Osteocyte (in vitro differentiated cells): Measurements from ENCODE around the gene SPDL1. TPM values are rescaled to one million over a fixed set of nuclear protein-coding genes. Genes with fewer than 3 reads are reported as not detected.

Experiments used
- DNase-seq: peaks from one replicate; pipeline ENCODE4 v3.0.0; 2021; ENCODE audit warnings: mixed read lengths; ENCODE audit not compliant: unreplicated experiment; ENCODE audit errors: extremely low spot score
- H3K27ac Mint-ChIP-seq: one replicate; pipeline ENCODE4 v1.8.0; 2021; ENCODE audit warnings: mild to moderate bottlenecking, mixed read lengths; ENCODE audit not compliant: unreplicated experiment
- H3K27me3 Mint-ChIP-seq: one replicate; pipeline ENCODE4 v1.8.0; 2021; ENCODE audit warnings: mixed read lengths; ENCODE audit not compliant: unreplicated experiment
- H3K36me3 Mint-ChIP-seq: one replicate; pipeline ENCODE4 v1.8.0; 2021; ENCODE audit warnings: mixed read lengths; ENCODE audit not compliant: unreplicated experiment
- H3K4me1 Mint-ChIP-seq: one replicate; pipeline ENCODE4 v1.8.0; 2021; ENCODE audit warnings: mixed read lengths; ENCODE audit not compliant: unreplicated experiment
- H3K4me3 Mint-ChIP-seq: one replicate; pipeline ENCODE4 v1.8.0; 2021; ENCODE audit warnings: mild to moderate bottlenecking, moderate library complexity, mixed read lengths; ENCODE audit not compliant: unreplicated experiment
- H3K9me3 Mint-ChIP-seq: one replicate; pipeline ENCODE4 v1.8.0; 2021; ENCODE audit warnings: mixed read lengths; ENCODE audit not compliant: unreplicated experiment
- total RNA-seq: library from RNA; stranded (reverse); gene quantifications from 2 replicates; pipeline ENCODE4 v1.2.1, GENCODE V29; 2021
- TF ChIP-seq, protein P1 (sequence below): fragments of 200-600 bp; sonication (generic); IDR thresholded peaks from 2 replicates; pipeline ENCODE4 v1.5.0; 2021; ENCODE audit warnings: antibody characterized with exemption, mild to moderate bottlenecking, moderate library complexity

SPDL1 gene
- total RNA-seq, 1 donor from 2014 or later, result 40.4 TPM

DNA sequence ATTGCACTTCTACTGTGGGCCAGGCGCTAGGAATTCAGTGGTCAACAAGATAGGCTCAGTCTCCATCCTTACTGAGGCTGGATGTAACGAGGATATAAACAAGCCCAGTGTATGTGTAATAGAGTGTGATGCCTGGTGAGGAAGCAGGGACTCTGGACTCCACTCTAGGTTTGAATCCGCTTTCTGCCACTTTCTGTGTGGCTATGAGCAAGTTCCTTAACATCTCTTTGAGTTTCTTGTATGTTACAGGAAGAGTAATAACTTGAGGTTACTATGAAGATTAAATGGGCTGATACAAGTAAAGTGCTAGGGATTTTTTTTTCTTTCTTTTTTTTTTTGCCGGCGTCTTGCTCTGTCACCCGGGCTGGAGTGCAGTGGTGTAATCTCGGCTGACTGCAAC is 65.9 kb downstream of the SPDL1 start:
- Mint-ChIP-seq H3K9me3 (no peaks in the 10 kb centered on the region), H3K4me1 (peaks cover 10% of the 10 kb centered on the region), H3K27me3 (no peaks in the 10 kb centered on the region), H3K4me3 (no peak overlapping the region), H3K27ac (no peak overlapping the region), H3K36me3 (no peaks in the 10 kb centered on the region)
- TF ChIP-seq, protein P1, sequence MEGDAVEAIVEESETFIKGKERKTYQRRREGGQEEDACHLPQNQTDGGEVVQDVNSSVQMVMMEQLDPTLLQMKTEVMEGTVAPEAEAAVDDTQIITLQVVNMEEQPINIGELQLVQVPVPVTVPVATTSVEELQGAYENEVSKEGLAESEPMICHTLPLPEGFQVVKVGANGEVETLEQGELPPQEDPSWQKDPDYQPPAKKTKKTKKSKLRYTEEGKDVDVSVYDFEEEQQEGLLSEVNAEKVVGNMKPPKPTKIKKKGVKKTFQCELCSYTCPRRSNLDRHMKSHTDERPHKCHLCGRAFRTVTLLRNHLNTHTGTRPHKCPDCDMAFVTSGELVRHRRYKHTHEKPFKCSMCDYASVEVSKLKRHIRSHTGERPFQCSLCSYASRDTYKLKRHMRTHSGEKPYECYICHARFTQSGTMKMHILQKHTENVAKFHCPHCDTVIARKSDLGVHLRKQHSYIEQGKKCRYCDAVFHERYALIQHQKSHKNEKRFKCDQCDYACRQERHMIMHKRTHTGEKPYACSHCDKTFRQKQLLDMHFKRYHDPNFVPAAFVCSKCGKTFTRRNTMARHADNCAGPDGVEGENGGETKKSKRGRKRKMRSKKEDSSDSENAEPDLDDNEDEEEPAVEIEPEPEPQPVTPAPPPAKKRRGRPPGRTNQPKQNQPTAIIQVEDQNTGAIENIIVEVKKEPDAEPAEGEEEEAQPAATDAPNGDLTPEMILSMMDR, result no peak
- no peak for DNase-seq

DNA sequence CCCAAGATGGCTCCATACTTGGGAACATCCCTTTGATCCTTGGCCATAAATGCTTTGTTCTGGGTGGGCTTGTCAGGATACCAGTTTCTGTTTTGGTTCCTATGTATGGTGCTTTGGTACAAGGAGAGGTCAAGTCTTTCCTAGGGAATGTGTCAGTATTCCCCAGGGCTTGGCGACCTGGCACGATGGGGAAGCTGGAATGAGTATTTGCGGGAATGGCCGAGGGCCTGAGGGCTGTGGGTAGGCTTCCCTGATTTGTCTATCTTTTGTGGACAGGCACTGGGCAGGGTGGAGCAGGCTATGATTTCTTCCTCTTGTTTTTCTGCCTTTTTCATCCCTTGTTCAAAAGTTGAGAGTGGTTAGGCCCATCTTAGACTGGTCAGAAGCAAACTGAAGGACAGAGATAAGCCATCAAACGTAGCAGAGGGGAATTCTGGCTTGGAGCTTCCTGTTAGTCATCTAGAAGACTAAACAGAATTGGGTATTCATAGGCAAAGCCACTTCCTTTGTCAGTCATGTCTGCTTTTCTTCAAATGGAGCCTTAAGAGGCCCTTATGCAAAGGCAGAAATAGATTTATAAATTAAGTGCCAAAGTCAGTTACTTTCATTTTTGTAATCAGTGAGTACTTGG is 67.2 kb downstream of the SPDL1 start:
- TF ChIP-seq, protein P1, result no peak
- Mint-ChIP-seq H3K27ac (peak overlapping the region; percentile 70), H3K36me3 (no peaks in the 10 kb centered on the region)

DNA sequence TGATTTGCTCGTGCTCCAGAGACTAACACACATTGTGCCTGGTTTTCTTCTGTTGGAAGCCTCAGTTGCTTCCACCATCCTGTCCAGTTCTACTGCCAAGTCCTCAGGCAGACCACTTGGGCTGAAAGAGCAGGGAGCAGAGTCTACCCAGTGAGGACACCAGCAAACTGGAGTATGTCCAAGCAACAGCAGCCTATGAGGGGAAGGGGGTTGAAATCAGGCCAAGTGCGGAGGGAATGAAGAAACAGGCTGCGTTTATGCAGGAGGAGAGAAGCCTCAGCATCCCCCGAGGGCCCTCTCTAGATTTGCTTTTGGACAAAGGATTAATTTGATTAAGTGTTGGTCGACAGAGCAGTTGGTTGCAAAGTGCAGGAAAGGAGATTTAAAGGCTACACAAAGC is 68.0 kb downstream of the SPDL1 start:
- Mint-ChIP-seq H3K4me3 (no peak overlapping the region), H3K36me3 (no peaks in the 10 kb centered on the region), H3K9me3 (no peaks in the 10 kb centered on the region), H3K4me1 (peaks cover 10% of the 10 kb centered on the region), H3K27ac (no peak overlapping the region), H3K27me3 (no peaks in the 10 kb centered on the region)
- TF ChIP-seq, protein P1, result no peak
- DNase-seq, result no peak

More for the DNA sequence above, 67.2 kb downstream of the SPDL1 start:
- Mint-ChIP-seq H3K9me3 (no peaks in the 10 kb centered on the region), H3K27me3 (no peaks in the 10 kb centered on the region), H3K4me3 (no peak overlapping the region), H3K4me1 (peaks cover 10% of the 10 kb centered on the region)
- DNase-seq, result no peak

DNA sequence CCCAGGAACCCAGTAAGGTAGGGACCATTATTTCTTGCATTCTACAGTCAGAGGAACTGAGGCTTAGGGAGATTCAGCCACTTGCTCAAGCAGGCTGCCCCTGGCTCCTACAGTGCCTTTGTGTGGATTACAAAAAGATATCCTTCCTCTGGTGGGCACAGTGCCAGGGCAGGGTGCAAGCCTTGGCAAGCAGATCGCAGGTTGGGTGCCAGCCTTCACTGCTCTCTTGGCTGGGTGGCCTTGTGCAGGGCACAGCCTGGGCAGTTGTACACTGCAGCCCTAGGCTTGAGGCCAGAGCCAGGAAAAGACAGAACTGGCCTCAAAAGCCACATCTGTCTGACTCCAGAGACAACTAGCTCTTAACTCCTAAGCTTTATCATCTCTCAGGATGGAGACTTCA is 68.5 kb downstream of the SPDL1 start:
- no peak overlapping the region for H3K4me3 Mint-ChIP-seq
- no peaks in the 10 kb centered on the region for H3K36me3 Mint-ChIP-seq
- TF ChIP-seq, protein P1, result no peak
- peaks cover 10% of the 10 kb centered on the region for H3K4me1 Mint-ChIP-seq
- DNase-seq, result no peak
- H3K27me3 Mint-ChIP-seq, result no peaks in the 10 kb centered on the region
- no peaks in the 10 kb centered on the region for H3K9me3 Mint-ChIP-seq
- no peak overlapping the region for H3K27ac Mint-ChIP-seq

DNA sequence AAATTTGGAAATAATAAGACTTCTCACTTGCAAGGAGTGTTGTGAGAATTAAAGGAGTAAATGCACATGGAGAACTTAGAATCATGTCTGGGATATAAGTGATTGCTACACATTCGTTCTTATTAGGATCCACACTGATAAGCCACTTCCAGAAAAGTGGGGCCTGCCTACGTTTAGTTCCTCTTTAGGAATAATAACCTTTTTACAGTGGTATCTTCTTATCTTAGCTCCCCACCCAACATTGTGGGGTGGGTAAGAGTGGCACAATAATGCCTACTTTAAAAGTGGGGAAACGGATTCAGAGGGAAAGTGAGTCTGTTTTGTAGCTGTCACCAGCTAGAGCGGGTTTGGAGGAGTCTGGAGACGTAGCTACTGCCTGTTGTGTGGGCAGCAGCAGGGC is 69.5 kb downstream of the SPDL1 start:
- no peaks in the 10 kb centered on the region for H3K9me3 Mint-ChIP-seq
- no peak overlapping the region for H3K4me3 Mint-ChIP-seq
- TF ChIP-seq, protein P1, result no peak
- H3K36me3 Mint-ChIP-seq, result no peaks in the 10 kb centered on the region
- H3K4me1 Mint-ChIP-seq, result peaks cover 10% of the 10 kb centered on the region
- H3K27me3 Mint-ChIP-seq, result no peaks in the 10 kb centered on the region
- H3K27ac Mint-ChIP-seq, result no peak overlapping the region
- DNase-seq, result no peak

Other genes with a start within 250 kb of the SPDL1 start
- 11.6 and 12.4 TPM in 2 replicates for gene DOCK2, start 53.5 kb downstream of the SPDL1 start, total RNA-seq